ENCODE results near the gene FRAS1. TPM values are rescaled to one million over a fixed set of nuclear protein-coding genes. Genes with fewer than 3 reads are reported as not detected.

The FRAS1 gene
- total RNA-seq, 2 donors from 2014 or later: 2.0 to 7.1 TPM

DNA sequence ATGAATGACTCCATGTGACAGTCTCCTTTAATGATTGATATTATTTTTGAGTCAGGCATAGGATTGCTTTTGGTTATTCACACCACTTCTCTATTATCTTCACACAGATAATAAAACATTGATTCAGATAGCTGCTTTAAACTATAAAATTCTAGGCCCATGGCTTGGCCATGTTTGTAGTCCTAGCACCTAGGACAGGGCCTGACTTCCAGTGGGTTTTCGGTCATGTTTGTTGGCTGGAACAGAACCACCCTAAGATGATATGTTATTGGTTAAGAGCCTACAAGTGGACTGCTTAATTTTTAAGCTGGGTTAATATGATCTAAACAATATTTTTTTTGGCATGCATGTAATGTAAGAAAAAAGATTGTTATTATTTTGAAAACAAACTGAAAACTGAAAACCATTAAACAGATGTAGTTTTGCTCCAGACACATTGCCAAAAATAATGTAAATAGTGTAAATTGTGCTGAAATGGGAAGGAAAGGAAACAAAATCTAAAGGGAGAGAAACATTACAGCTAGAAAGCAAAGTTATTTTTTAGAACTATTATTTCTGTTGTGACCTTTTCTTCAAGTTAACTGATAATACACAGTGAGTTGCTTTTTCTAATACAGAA, 98.0 kb downstream of the FRAS1 start:
- no peak overlapping the region for H3K27ac ChIP-seq

DNA sequence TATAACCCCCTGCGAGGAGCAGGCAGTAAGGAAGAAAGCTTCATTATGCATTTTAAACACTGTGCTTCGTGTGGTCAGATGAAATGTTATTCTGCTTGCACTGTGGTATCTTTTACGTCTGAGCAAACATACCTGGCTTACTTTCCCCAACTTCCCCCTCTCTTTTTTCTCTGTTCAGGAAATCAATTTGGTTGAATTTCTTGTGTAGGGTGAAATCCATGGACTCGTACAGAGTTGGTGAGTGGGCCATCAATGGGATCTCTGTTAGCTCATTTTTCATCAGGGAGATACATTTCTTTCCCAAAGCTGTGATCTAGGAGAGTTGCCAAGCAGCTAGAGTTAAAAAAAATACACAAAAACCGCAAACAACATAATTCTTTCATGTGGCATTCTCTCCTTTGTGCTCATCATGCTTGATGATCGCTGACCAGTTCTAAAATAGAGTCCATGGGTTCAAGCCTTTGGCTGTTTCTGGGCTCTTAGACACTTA, 98.5 kb downstream of the FRAS1 start:
- Histone ChIP-seq H3K27me3 (replicated peaks; ENCODE audit: insufficient read depth) (no peaks in the 10 kb centered on the region), H3K9me3 (no peaks in the 10 kb centered on the region), H3K4me3 (no peak overlapping the region), H3K36me3 (no peaks in the 10 kb centered on the region), H3K4me1 (ENCODE audit: control insufficient read depth in 1 of 2, low read depth in 2 of 2) (peaks cover 0 to 3% of the 10 kb centered on the region in 2 donors), H3K27ac (no peak overlapping the region)
- DNase-seq (ENCODE audit: low spot score): no peak
- TF ChIP-seq, protein P1, sequence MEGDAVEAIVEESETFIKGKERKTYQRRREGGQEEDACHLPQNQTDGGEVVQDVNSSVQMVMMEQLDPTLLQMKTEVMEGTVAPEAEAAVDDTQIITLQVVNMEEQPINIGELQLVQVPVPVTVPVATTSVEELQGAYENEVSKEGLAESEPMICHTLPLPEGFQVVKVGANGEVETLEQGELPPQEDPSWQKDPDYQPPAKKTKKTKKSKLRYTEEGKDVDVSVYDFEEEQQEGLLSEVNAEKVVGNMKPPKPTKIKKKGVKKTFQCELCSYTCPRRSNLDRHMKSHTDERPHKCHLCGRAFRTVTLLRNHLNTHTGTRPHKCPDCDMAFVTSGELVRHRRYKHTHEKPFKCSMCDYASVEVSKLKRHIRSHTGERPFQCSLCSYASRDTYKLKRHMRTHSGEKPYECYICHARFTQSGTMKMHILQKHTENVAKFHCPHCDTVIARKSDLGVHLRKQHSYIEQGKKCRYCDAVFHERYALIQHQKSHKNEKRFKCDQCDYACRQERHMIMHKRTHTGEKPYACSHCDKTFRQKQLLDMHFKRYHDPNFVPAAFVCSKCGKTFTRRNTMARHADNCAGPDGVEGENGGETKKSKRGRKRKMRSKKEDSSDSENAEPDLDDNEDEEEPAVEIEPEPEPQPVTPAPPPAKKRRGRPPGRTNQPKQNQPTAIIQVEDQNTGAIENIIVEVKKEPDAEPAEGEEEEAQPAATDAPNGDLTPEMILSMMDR (IDR thresholded peaks at IDR 0.05): no peak
- no peak for ATAC-seq (ENCODE audit: insufficient number of reproducible peaks, low FRiP score, low read depth)

More for the DNA sequence above, 98.0 kb downstream of the FRAS1 start:
- Histone ChIP-seq H3K27me3 (replicated peaks; ENCODE audit: insufficient read depth) (no peaks in the 10 kb centered on the region), H3K4me3 (no peak overlapping the region), H3K36me3 (no peaks in the 10 kb centered on the region), H3K9me3 (no peaks in the 10 kb centered on the region), H3K4me1 (ENCODE audit: control insufficient read depth in 1 of 2, low read depth in 2 of 2) (peaks cover 0 to 9% of the 10 kb centered on the region in 2 donors)
- no peak for DNase-seq (ENCODE audit: low spot score)
- no peak for ATAC-seq (ENCODE audit: insufficient number of reproducible peaks, low FRiP score, low read depth)
- TF ChIP-seq, protein P1 (IDR thresholded peaks at IDR 0.05): no peak

DNA sequence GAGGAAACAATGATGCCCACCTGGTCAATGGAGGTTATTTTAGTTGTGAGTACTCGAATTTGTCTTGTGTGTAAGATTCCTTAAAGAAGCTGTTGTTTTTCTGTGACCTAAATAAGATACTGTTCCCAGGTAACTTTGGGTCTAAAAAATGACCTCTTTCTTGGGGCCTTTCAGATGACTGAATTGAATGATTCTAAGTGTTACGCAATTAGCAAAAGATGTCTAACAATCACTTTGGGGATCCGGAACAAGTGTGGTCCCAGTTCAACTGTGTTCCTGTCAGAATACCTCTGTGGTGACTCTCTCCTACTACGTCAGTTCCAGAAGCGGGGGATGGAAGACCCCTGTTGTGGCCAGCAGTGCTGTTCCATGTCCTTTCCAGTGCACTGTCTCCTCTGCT, 99.4 kb downstream of the FRAS1 start:
- Histone ChIP-seq H3K4me1 (ENCODE audit: control insufficient read depth in 1 of 2, low read depth in 2 of 2) (no peaks in the 10 kb centered on the region), H3K36me3 (no peaks in the 10 kb centered on the region), H3K4me3 (no peak overlapping the region), H3K9me3 (no peaks in the 10 kb centered on the region), H3K27ac (no peak overlapping the region), H3K27me3 (replicated peaks; ENCODE audit: insufficient read depth) (no peaks in the 10 kb centered on the region)
- ATAC-seq (ENCODE audit: insufficient number of reproducible peaks, low FRiP score, low read depth) (no peak), DNase-seq (ENCODE audit: low spot score) (no peak)
- TF ChIP-seq, protein P1 (IDR thresholded peaks at IDR 0.05): no peak

DNA sequence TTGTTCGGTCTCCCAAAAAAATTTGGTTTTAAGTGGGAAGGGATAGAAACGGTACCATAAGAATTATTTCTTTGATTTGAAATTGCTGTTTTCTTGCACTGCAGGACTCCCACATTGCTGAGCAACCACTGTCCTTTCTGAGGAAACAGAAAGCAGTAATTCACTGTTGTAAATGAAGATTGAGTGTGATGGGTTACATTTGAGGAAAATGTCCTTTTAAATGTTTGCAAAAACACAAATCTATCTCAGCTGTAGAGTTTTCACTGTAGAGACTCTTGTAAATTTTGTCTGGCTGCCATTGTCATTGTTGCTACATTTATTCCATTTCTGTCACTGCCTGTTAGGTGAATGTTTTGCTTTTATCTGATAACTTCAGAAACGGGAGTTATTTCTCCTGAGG, 105.2 kb downstream of the FRAS1 start:
- ATAC-seq (ENCODE audit: insufficient number of reproducible peaks, low FRiP score, low read depth): no peak
- TF ChIP-seq, protein P1 (IDR thresholded peaks at IDR 0.05): no peak

DNA sequence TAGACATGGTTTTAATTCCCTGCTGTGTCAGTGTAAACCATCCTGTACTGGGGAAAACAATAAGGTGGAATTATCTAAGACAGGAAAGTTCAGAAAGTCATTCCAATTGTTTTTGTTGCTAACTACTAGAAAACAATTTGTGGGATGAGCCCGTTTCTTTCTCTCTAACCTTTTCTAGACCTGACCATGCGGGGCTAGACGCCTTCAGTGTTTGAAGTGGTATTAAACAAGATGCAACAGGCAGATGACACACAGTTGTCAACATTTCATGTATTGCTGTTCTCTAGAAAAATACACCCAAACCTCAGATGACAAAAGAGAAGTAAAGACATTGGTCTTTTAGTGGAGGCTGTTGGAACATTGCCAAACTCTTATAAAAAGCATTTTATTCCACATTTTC, 105.7 kb downstream of the FRAS1 start:
- Histone ChIP-seq H3K9me3 (no peaks in the 10 kb centered on the region), H3K4me3 (no peak overlapping the region), H3K36me3 (no peaks in the 10 kb centered on the region), H3K27ac (no peak overlapping the region), H3K27me3 (replicated peaks; ENCODE audit: insufficient read depth) (no peaks in the 10 kb centered on the region), H3K4me1 (ENCODE audit: control insufficient read depth in 1 of 2, low read depth in 2 of 2) (no peaks in the 10 kb centered on the region)
- ATAC-seq (ENCODE audit: insufficient number of reproducible peaks, low FRiP score, low read depth): no peak
- TF ChIP-seq, protein P1 (IDR thresholded peaks at IDR 0.05): no peak
- DNase-seq (ENCODE audit: low spot score): no peak

More for the DNA sequence above, 105.2 kb downstream of the FRAS1 start:
- H3K27ac ChIP-seq: no peak overlapping the region
- no peak overlapping the region for H3K4me3 ChIP-seq
- no peak for DNase-seq (ENCODE audit: low spot score)
- H3K4me1 ChIP-seq (ENCODE audit: control insufficient read depth in 1 of 2, low read depth in 2 of 2): no peaks in the 10 kb centered on the region
- no peaks in the 10 kb centered on the region for H3K27me3 ChIP-seq (replicated peaks; ENCODE audit: insufficient read depth)
- H3K36me3 ChIP-seq: no peaks in the 10 kb centered on the region
- no peaks in the 10 kb centered on the region for H3K9me3 ChIP-seq

All from thoracic aorta (tissue), 2 donors.